Mucosa of gallbladder (tissue), 1 donor: Measurements from ENCODE around the gene IDUA. TPM values are rescaled to one million over a fixed set of nuclear protein-coding genes. Genes with fewer than 3 reads are reported as not detected.
"Not testable (repeated sequence)": the region's sequence is repeated elsewhere in the genome, so short reads cannot be mapped to it uniquely, and the experiment has no call there.

Experiments
- DNase-seq: peaks from one replicate; pipeline ENCODE4 v3.0.0-alpha.2; 2020; ENCODE audit warnings: low spot score
- total RNA-seq: library from RNA; stranded (reverse); gene quantifications from one replicate; pipeline ENCODE4 v1.2.1, GENCODE V29; 2021
- donor health status: DM: no; HTN: no; CAD: no.

IDUA gene
- total RNA-seq, 1 donor from 2014 or later: 93.0 TPM

DNA sequence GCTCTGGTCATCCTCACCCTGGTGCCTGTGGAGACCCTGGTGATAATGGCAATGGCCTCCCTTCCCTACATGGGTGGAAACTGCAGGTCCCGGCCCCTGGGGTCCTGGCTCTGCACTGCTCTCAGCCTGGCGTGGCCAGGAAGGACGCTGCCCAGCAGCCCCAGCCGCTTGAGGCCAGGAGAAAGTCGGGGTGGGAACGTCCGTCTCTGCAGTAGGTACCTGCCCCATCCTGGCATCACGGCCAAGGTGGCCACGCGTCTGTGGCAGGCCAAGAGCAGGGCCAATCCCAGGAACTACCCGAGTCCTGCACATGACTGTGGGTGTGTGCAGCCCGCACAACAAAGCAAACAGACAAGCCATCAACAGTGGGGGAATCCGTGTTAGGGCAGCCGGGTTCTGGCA lies 58.4 kb downstream of the IDUA start:
- no peak for DNase-seq

GRCh38 chr4:1045595-1046201 lies 58.9 kb downstream of the IDUA start:
- no peak for DNase-seq

- peak; percentile 53 for DNase-seq
Measured at GRCh38 chr4:1046581-1047011, 59.8 kb downstream of the IDUA start.

- no peak for DNase-seq
Measured at GRCh38 chr4:1047106-1047975, 60.5 kb downstream of the IDUA start.

DNA sequence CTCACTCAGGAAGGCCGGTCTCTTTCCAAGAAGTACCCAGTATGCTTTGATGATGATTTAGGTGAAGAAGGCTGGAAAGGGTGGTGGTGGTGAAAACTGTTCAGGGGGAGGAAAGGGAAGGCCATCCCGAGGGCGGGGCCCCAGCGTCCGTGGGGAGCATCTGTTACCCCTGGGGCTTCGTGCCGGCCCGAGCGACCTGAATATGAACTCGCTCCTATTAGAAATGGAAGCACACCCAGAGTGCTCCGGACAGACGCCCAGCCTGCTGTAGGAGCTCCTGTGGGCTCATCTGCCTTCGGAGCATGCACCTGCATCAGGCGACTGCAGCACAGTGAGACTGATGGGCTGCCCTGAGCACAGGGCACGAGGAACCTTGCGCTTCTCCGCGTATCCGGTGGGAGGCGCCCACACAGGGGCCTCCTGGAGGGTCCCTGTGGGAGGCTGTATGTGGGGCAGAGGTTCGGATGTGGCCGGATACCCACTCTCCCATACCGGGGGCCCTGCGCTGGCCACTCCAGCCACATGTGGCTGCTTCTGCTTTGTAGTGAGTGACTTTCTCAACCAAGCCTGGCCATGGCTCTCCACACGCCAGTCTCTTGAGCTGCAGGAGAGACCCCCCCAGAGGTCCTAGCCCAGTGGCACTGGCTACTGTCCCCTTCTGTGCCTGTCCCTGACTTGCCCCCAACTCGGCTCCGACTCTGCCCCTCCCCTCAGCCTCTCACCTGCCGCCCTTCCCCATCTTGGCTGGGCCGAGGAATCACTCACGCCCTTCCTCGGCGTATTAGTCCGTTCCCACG lies 61.3 kb downstream of the IDUA start:
- DNase-seq: no peak

DNA sequence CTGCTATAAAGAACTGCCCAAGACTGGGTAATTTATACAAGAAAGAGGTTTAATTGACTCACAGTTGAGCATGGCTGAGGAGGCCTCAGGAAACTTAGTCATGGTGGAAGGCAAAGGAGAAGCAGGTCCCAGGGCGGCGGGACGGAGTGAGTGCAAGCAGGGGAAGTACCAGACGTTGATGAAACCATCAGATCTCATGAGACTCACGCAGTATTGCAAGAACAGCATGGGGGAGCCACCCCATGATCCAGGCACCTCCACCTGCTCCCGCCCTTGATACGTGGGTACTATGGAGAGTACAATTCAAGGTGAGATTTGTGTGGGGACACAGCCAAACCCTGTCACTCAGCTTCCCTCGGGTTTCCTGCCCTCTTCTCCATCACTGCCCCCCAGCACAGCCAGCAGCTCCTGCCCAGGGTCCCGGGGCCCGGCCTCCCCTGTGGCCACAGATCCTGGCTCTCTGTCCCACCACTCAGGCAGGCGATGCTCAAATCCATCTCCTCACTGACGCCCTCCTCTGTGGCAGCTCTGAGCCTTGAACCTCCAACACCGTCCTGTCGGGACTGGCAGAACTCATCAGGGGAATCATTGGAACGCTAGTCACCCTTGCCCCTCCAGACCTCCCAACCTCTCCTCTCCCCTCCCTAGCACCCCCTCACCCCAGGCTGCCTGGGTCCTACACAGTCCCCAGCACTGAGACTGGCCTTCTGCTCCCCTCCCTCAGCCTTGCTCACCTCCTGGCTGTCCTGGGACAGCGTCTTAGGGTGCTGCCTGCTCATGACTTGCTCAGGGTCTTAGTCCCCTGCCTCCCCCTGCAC lies 62.1 kb downstream of the IDUA start:
- DNase-seq: no peak

DNA sequence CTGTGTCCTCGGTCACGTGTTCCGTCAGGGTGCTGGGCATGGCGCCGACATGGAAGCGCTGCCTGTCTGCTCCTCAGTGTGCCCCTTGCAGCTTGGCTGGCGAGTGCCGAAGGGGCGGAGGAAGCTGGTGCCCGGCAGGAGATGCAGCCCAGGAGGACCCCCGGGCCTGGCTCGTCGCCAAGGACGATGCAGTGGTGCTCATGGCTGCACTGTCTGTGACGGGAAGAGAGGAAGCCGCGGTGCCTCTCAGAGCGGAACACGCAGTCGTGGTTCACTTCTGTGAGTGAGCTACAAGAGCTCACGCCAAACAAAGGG lies 62.7 kb downstream of the IDUA start:
- DNase-seq: no peak

DNA sequence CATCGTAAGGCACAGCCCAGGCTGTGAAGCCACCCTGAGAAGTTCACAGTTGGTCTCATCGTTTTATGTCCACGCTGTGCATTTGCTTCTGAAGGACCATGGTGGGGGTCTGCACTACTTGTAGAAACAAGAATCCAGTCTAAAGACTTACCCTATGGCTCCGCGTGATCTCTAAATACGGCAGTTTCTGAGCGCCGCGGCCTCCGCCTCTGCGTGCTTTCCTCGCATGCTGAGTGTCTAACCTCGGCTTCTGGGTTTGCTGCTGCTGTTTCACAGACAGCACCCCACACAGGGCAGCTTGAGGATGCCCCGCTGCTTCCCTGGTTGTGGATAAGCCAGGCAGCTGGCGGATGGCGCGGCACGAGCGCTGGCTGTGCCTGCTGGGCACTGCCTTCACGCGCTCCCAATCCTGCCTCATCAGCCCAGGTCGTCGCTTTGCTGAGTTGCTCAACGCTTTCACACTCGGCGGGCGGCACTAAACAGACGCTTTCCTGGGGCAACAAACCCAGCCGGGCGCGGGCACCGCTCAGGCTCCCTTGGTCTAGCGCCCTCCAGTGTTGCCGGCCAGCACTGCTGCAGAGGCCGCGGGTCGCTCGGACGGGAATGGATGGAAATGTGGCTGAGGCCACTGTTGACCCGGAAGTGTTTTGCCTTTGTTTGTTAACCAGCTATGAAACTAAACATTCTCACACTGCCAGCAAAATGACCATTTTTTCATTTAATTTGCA lies 63.8 kb downstream of the IDUA start:
- DNase-seq: no peak

DNA sequence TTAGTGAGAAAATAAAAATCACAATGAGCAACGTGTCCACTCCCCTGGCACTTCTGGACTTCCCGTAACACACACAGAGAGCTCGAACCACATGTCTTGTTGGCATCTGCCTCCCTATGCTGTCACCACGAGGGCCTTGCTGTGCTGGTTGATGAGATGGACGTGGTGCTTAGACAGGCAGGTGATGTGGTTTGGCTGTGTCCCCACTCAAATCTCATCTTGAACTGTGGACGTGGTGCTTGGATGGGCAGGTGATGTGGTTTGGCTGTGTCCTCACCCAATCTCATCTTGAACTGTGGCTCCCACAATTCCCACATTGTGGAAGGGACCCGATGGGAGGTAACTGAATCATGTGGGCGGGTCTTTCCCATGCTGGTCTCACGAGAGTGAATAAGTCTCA lies 64.6 kb downstream of the IDUA start:
- DNase-seq: no peak

DNA sequence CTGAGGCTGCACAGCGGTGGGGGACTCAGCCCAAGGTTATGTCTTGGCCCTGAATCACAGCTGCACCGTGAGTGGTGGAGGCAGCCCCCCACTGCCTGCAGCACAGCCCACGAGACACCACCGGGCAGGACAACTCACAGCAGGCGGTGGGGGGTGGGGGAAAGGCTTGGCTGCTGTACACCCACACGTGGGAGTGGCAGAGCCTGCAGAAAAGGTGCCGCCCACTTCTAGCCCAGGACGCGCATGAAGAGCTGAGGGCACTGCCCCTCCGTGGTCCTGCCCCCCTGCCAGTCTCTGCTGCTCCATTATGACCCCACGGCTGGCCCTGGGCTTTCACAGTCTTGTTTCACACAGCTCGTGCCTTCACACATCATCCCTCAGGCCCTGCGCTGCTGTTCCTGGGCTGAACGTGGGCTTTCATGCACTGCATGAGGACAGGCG lies 65.4 kb downstream of the IDUA start:
- DNase-seq: no peak

GRCh38 chr4:1053080-1053661 lies 66.3 kb downstream of the IDUA start:
- no peak for DNase-seq

- not testable (repeated sequence) for DNase-seq
Measured at GRCh38 chr4:1053891-1054290, 67.0 kb downstream of the IDUA start.

Other genes with a start within 250 kb of the IDUA start
- gene CPLX1, start 160.9 kb upstream of the IDUA start, total RNA-seq: 3.3 TPM
- gene GAK, start 54.7 kb upstream of the IDUA start, total RNA-seq: 151 TPM
- 48.8 TPM for gene TMEM175, start 54.6 kb upstream of the IDUA start, total RNA-seq
- 26.9 TPM for gene DGKQ, start 13.5 kb upstream of the IDUA start, total RNA-seq
- gene SLC26A1, start 6.4 kb downstream of the IDUA start, total RNA-seq: 4.3 TPM
- 28.2 TPM for gene FGFRL1, start 24.6 kb downstream of the IDUA start, total RNA-seq
- gene RNF212, start 126.5 kb downstream of the IDUA start, total RNA-seq: 5.8 TPM
- 52.0 TPM for gene SPON2, start 185.5 kb downstream of the IDUA start, total RNA-seq